ENCODE results near the gene CDC123.
"Not testable (repeated sequence)": the region's sequence is repeated elsewhere in the genome, so short reads cannot be mapped to it uniquely, and the experiment has no call there.

CDC123 gene

GRCh38 chr10:12238821-12239220 lies 42.8 kb downstream of the CDC123 start:
- DNase-seq (ENCODE audit: low read depth) = no peak
- TF ChIP-seq, protein P1, sequence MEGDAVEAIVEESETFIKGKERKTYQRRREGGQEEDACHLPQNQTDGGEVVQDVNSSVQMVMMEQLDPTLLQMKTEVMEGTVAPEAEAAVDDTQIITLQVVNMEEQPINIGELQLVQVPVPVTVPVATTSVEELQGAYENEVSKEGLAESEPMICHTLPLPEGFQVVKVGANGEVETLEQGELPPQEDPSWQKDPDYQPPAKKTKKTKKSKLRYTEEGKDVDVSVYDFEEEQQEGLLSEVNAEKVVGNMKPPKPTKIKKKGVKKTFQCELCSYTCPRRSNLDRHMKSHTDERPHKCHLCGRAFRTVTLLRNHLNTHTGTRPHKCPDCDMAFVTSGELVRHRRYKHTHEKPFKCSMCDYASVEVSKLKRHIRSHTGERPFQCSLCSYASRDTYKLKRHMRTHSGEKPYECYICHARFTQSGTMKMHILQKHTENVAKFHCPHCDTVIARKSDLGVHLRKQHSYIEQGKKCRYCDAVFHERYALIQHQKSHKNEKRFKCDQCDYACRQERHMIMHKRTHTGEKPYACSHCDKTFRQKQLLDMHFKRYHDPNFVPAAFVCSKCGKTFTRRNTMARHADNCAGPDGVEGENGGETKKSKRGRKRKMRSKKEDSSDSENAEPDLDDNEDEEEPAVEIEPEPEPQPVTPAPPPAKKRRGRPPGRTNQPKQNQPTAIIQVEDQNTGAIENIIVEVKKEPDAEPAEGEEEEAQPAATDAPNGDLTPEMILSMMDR (IDR thresholded peaks at IDR 0.05; ENCODE audit: control insufficient read depth, insufficient read depth, low read depth, low read length, missing control alignments) = no peak

GRCh38 chr10:12241810-12242529 lies 46.0 kb downstream of the CDC123 start:
- TF ChIP-seq, protein P1 (IDR thresholded peaks at IDR 0.05; ENCODE audit: control insufficient read depth, insufficient read depth, low read depth, low read length, missing control alignments) = no peak
- DNase-seq (ENCODE audit: low read depth) = no peak
- no peak overlapping the region for H3K4me3 ChIP-seq (ENCODE audit: control insufficient read depth, low read depth, low read length)

More at GRCh38 chr10:12238821-12239220, 42.8 kb downstream of the CDC123 start:
- H3K4me3 ChIP-seq (ENCODE audit: control insufficient read depth, low read depth, low read length) = no peak overlapping the region

DNA sequence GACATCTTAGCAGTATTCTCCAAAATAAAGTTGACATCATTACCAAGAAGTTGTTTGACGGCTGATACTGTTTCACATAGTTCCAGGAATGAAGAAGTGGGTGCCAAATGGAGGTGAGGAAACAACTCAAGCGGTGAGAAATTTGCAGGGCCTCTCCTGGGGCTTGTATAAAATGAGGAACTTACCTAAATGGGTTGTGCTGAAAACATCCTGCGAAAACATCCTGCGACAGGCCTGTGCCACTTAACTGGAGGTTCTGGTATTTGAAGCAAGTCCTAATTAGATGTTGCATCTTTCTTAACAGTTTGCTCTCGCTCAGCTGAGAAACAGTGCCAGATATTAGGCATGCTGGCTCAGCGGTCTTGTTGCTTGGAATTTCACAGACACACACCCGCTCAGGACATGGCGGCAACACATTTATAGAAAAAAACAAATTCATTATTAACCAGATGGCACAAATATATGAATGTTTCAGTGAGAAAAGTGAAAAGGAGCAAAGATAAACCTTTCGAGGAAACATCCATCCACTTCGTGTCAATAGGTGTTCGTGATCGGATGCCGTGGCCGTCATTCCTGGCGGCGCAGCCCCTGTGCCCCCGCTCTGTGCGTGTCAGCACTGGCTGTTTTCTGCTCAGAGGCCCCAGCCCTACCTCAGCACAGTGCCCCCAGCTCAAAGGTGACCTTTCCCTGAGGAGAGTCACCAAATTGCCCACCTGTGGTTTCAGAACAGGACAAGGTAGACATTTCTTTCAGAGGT lies 48.1 kb downstream of the CDC123 start:
- H3K4me3 ChIP-seq (ENCODE audit: control insufficient read depth, low read depth, low read length) = no peak overlapping the region
- TF ChIP-seq, protein P1 (IDR thresholded peaks at IDR 0.05; ENCODE audit: control insufficient read depth, insufficient read depth, low read depth, low read length, missing control alignments) = no peak
- DNase-seq (ENCODE audit: low read depth) = no peak

- DNase-seq (ENCODE audit: low read depth) = no peak
- TF ChIP-seq, protein P1 (IDR thresholded peaks at IDR 0.05; ENCODE audit: control insufficient read depth, insufficient read depth, low read depth, low read length, missing control alignments) = no peak
Observed at GRCh38 chr10:12250181-12250580, 54.2 kb downstream of the CDC123 start.

GRCh38 chr10:12250702-12251101 lies 54.7 kb downstream of the CDC123 start:
- H3K4me3 ChIP-seq (ENCODE audit: control insufficient read depth, low read depth, low read length) = not testable (repeated sequence)

More at GRCh38 chr10:12250181-12250580, 54.2 kb downstream of the CDC123 start:
- H3K4me3 ChIP-seq (ENCODE audit: control insufficient read depth, low read depth, low read length) = no peak overlapping the region

GRCh38 chr10:12251581-12251980 lies 55.6 kb downstream of the CDC123 start:
- TF ChIP-seq, protein P1 (IDR thresholded peaks at IDR 0.05; ENCODE audit: control insufficient read depth, insufficient read depth, low read depth, low read length, missing control alignments) = no peak
- H3K4me3 ChIP-seq (ENCODE audit: control insufficient read depth, low read depth, low read length) = no peak overlapping the region

More at GRCh38 chr10:12250702-12251101, 54.7 kb downstream of the CDC123 start:
- not testable (repeated sequence) for DNase-seq (ENCODE audit: low read depth)

More at GRCh38 chr10:12251581-12251980, 55.6 kb downstream of the CDC123 start:
- no peak for DNase-seq (ENCODE audit: low read depth)
